ENCODE results near the gene MED20. TPM values are rescaled to one million over a fixed set of nuclear protein-coding genes. Genes with fewer than 3 reads are reported as not detected.

Gene MED20
- polyA plus RNA-seq, 1 of the 3 experiments (the other 2 are of a cell fraction), result 25.1 TPM

- TF ChIP-seq REST (IDR thresholded peaks at IDR 0.05; ENCODE audit: low read depth, low read length), result no peak
Observed at GRCh38 chr6:41957117-41957516, 36.2 kb upstream of the MED20 start (continued).

DNA sequence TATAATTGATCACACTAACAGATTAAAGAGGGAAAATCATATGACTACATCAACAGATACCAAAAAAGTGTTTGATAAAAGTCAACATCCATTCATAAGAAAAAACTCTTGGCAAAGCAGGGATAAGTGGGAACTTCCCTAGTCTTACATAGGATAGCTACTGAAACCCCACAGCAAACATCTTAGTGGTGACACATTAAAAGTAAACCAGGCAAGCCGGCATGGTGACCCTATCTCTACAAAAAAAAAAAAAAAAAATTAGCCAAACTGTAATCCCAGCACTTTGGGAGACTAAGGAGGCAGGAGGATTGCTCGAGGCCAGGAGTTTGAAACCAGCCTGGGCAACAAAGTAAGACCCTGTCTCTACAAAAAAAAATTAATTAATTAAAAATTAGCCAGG lies 34.5 kb upstream of the MED20 start:
- H3K36me3 ChIP-seq (replicated peaks in 1 of 2; ENCODE audit: control insufficient read depth in 1 of 2, insufficient read depth in 2 of 2, low read length in 1 of 2), result no peaks in the 10 kb centered on the region
- H3F3A ChIP-seq (replicated peaks; ENCODE audit: insufficient read depth), result peaks cover 4% of the 10 kb centered on the region
- H3K4me2 ChIP-seq, result no peak overlapping the region
- H3K9me3 ChIP-seq, result no peaks in the 10 kb centered on the region
- H3K9me2 ChIP-seq, result no peaks in the 10 kb centered on the region
- no peaks in the 10 kb centered on the region for H3K79me2 ChIP-seq (ENCODE audit: insufficient read depth)
- H3K27ac ChIP-seq (ENCODE audit: low read depth in 2 of 2, low read length in 1 of 2), result no peak overlapping the region
- no peak overlapping the region for H3K4me3 ChIP-seq (ENCODE audit: low read depth in 2 of 2, low read length in 1 of 2)
- H3K4me1 ChIP-seq (ENCODE audit: control insufficient read depth in 1 of 2, insufficient read depth in 2 of 2, low read depth in 1 of 2, low read length in 1 of 2), result peaks cover 0 to 2% of the 10 kb centered on the region in 2 experiments; a peak in 1 of 4 replicates
- ChIA-PET POLR2A (no interaction called here), CTCF (interaction anchor here (1.0 kb wide), 1 partner anchor 19 kb away, joined by 3 read pairs; no protein-coding TSS in a partner anchor)
- H2AFZ ChIP-seq (ENCODE audit: low read depth), result no peak overlapping the region
- H4K20me1 ChIP-seq (ENCODE audit: insufficient read depth), result no peaks in the 10 kb centered on the region
- 75% methylated on average over 2 of the region's 2 CpGs for whole genome bisulfite sequencing (ENCODE audit: low lambda C conversion rate)
- no peak overlapping the region for H3K9ac ChIP-seq
- H3K27me3 ChIP-seq (ENCODE audit: insufficient read depth), result no peaks in the 10 kb centered on the region
- DNase-seq, result no peak
- TF ChIP-seq RAD21 (IDR thresholded peaks at IDR 0.05; ENCODE audit: low read length) (no peak), TCF12 (IDR thresholded peaks at IDR 0.05) (no peak), TAF1 (IDR thresholded peaks at IDR 0.05; ENCODE audit: borderline replicate concordance, low read depth, low read length) (no peak), MXI1 (IDR thresholded peaks at IDR 0.05; ENCODE audit: low read depth, low read length) (no peak)
- TF ChIP-seq, protein P1, sequence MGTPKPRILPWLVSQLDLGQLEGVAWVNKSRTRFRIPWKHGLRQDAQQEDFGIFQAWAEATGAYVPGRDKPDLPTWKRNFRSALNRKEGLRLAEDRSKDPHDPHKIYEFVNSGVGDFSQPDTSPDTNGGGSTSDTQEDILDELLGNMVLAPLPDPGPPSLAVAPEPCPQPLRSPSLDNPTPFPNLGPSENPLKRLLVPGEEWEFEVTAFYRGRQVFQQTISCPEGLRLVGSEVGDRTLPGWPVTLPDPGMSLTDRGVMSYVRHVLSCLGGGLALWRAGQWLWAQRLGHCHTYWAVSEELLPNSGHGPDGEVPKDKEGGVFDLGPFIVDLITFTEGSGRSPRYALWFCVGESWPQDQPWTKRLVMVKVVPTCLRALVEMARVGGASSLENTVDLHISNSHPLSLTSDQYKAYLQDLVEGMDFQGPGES (IDR thresholded peaks at IDR 0.05; ENCODE audit: low read depth, low read length), result no peak

DNA sequence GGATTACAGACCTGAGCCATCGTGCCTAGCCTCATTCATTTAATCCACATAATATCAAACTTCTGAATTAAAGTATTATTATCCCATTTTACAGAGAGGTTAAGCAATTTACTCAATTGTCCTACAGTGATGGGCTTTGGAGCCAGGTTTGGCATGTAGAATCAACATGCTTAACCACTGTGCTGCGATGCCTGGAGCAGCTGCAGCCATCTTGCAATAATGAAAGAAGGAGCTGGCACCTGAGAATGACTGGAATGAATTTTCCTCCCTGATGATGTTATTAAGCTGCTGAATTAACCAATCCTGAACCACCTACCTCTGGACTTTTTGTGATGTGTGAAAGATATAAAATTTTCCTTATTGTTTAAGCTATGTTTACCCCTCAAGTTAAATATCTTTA lies 33.7 kb upstream of the MED20 start:
- H2AFZ ChIP-seq (ENCODE audit: low read depth), result no peak overlapping the region
- ChIA-PET CTCF (interaction anchor here (1.0 kb wide), 1 partner anchor 18 kb away, joined by 3 read pairs; no protein-coding TSS in a partner anchor), POLR2A (no interaction called here)
- no peak for DNase-seq
- no peak overlapping the region for H3K4me3 ChIP-seq (ENCODE audit: low read depth in 2 of 2, low read length in 1 of 2)
- H3K79me2 ChIP-seq (ENCODE audit: insufficient read depth), result no peaks in the 10 kb centered on the region
- no peak overlapping the region for H3K27ac ChIP-seq (ENCODE audit: low read depth in 2 of 2, low read length in 1 of 2)
- TF ChIP-seq RCOR1 (IDR thresholded peaks at IDR 0.05; ENCODE audit: low read length) (no peak), FOXM1 (IDR thresholded peaks at IDR 0.05; ENCODE audit: low read depth) (no peak), RAD21 (IDR thresholded peaks at IDR 0.05; ENCODE audit: low read length) (no peak), GABPA (IDR thresholded peaks at IDR 0.05; ENCODE audit: low read depth) (no peak), RXRA (IDR thresholded peaks at IDR 0.05; ENCODE audit: borderline replicate concordance, low read depth) (no peak), POLR2AphosphoS5 (IDR thresholded peaks at IDR 0.05; ENCODE audit: low read depth, low read length) (no peak), REST (IDR thresholded peaks at IDR 0.05; ENCODE audit: low read depth, low read length) (no peak), TCF12 (IDR thresholded peaks at IDR 0.05) (no peak), MEF2A (IDR thresholded peaks at IDR 0.05; ENCODE audit: borderline replicate concordance, low read depth) (no peak)
- TF ChIP-seq, protein P2, sequence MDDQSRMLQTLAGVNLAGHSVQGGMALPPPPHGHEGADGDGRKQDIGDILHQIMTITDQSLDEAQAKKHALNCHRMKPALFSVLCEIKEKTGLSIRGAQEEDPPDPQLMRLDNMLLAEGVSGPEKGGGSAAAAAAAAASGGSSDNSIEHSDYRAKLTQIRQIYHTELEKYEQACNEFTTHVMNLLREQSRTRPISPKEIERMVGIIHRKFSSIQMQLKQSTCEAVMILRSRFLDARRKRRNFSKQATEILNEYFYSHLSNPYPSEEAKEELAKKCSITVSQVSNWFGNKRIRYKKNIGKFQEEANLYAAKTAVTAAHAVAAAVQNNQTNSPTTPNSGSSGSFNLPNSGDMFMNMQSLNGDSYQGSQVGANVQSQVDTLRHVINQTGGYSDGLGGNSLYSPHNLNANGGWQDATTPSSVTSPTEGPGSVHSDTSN (IDR thresholded peaks at IDR 0.05), result no peak
- 86% methylated on average over 2 of the region's 2 CpGs for WGBS (ENCODE audit: low lambda C conversion rate)
- peaks cover 4% of the 10 kb centered on the region for H3F3A ChIP-seq (replicated peaks; ENCODE audit: insufficient read depth)
- H4K20me1 ChIP-seq (ENCODE audit: insufficient read depth), result no peaks in the 10 kb centered on the region
- H3K4me1 ChIP-seq (ENCODE audit: control insufficient read depth in 1 of 2, insufficient read depth in 2 of 2, low read depth in 1 of 2, low read length in 1 of 2), result peaks cover 0 to 2% of the 10 kb centered on the region in 2 experiments; a peak in 1 of 4 replicates
- H3K36me3 ChIP-seq (replicated peaks in 1 of 2; ENCODE audit: control insufficient read depth in 1 of 2, insufficient read depth in 2 of 2, low read length in 1 of 2), result no peaks in the 10 kb centered on the region
- H3K9me2 ChIP-seq, result no peaks in the 10 kb centered on the region
- no peaks in the 10 kb centered on the region for H3K27me3 ChIP-seq (ENCODE audit: insufficient read depth)
- H3K9me3 ChIP-seq, result no peaks in the 10 kb centered on the region
- H3K9ac ChIP-seq, result no peak overlapping the region
- no peak overlapping the region for H3K4me2 ChIP-seq

All from SK-N-SH (cell line).